HepG2 (cell line): Measurements from ENCODE around the gene MRPS5. TPM values are rescaled to one million over a fixed set of nuclear protein-coding genes. Genes with fewer than 3 reads are reported as not detected.

Experiments
- ATAC-seq: fragments of 200-7000 bp; cut with Tn5 transposase; 3 replicates; pipeline ENCODE4 v1.9.1; 2020; ENCODE audit warnings: mild to moderate bottlenecking, moderate library complexity
- BruUV-seq: library from RNA; stranded (reverse); fragments of 400-500 nt; replicated peaks from 2 replicates; lab custom pipeline; 2021; lab: Mats Ljungman, UMichigan
- CTCF ChIA-PET: fragments of 300-600 bp; formaldehyde crosslinking; extraction: SDS; loops from one replicate; lab custom pipeline; 2021; ENCODE audit warnings: low total read pairs, inconsistent platforms, low intra/inter-chr PET ratio; lab: Yijun Ruan, JAX
- POLR2A ChIA-PET: fragments of 350-600 bp; sonication (Branson Sonifier 250); formaldehyde crosslinking; loops from one replicate; lab custom pipeline; 2020; ENCODE audit warnings: antibody characterized with exemption, inconsistent platforms; lab: Yijun Ruan, JAX
- DNase-seq: peaks from one replicate; pipeline ENCODE4 v3.0.0-alpha.2; 2015; ENCODE audit warnings: low spot score
- FAIRE-seq: peaks from 3 replicates; lab custom pipeline; 2011; peaks lifted over from hg19 to GRCh38; lab: Jason Lieb, UNC
- H2AFZ ChIP-seq: one replicate; pipeline ENCODE4 v1.6.1; 2011; ENCODE audit warnings: low read length, inconsistent platforms
- H3K27ac ChIP-seq: fragments of 300-600 bp; 3 replicates; pipeline ENCODE4 v1.8.0; 2011; ENCODE audit warnings: mixed run types, mild to moderate bottlenecking, mixed read lengths, low read length, inconsistent platforms; ENCODE audit not compliant: insufficient read depth; ENCODE audit errors: extremely low read length
- H3K27me3 ChIP-seq, 2 experiments: fragments of 200-600 bp in 1 of 2; 2 replicates in 1 of 2; 3 replicates in 1 of 2; pipeline versions ENCODE4 v1.6.0 to v1.8.0; 2011; ENCODE audit warnings: low read length in 2 of 2, mild to moderate bottlenecking in 2 of 2, moderate library complexity in 2 of 2, inconsistent platforms in 1 of 2; ENCODE audit not compliant: insufficient read depth in 2 of 2, control insufficient read depth in 1 of 2
- H3K36me3 ChIP-seq, 2 experiments: fragments of 200-600 bp in 1 of 2; replicated peaks in 1 of 2; 2 replicates in 1 of 2; 3 replicates in 1 of 2; pipeline versions ENCODE4 v1.5.1 to v1.8.0; 2011; ENCODE audit warnings: low read length in 2 of 2, inconsistent platforms in 1 of 2; ENCODE audit not compliant: insufficient read depth in 2 of 2, control insufficient read depth in 1 of 2
- H3K4me1 ChIP-seq: 2 replicates; pipeline ENCODE4 v1.5.1; 2012; ENCODE audit warnings: low read length, inconsistent platforms; ENCODE audit not compliant: insufficient read depth
- H3K4me2 ChIP-seq: 2 replicates; pipeline ENCODE4 v1.6.0; 2011; ENCODE audit warnings: low read depth, low read length, inconsistent platforms
- H3K4me3 ChIP-seq, 3 experiments: fragments of 200-600 bp in 1 of 3; sonication (generic), shearing (Covaris generic) in 1 of 3; replicated peaks in 1 of 3; 2 replicates each; pipeline ENCODE4 v1.5.1; 2011 to 2016; ENCODE audit warnings: low read length in 3 of 3, inconsistent platforms in 2 of 3, low read depth in 2 of 3, mild to moderate bottlenecking in 2 of 3, control low read depth in 1 of 3, mixed read lengths in 1 of 3; ENCODE audit not compliant: insufficient read depth in 1 of 3
- H3K79me2 ChIP-seq: one replicate; pipeline ENCODE4 v1.6.1; 2011; ENCODE audit warnings: low read length, inconsistent platforms; ENCODE audit not compliant: insufficient read depth
- H3K9ac ChIP-seq: 2 replicates; pipeline ENCODE4 v1.6.0; 2011; ENCODE audit warnings: mild to moderate bottlenecking, low read depth, low read length, inconsistent platforms; ENCODE audit not compliant: insufficient read depth
- H3K9me3 ChIP-seq: 2 replicates; pipeline ENCODE4 v1.5.1; 2012; ENCODE audit warnings: mild to moderate bottlenecking, low read length
- H4K20me1 ChIP-seq: 2 replicates; pipeline ENCODE4 v1.6.0; 2011; ENCODE audit warnings: inconsistent platforms, mild to moderate bottlenecking, low read length, moderate library complexity; ENCODE audit not compliant: insufficient read depth
- FOSL2 ChIP-seq: sonication (generic); formaldehyde crosslinking; IDR thresholded peaks from 2 replicates; pipeline ENCODE4 v1.4.0; 2020; ENCODE audit warnings: missing genetic modification reagents
- FOXK2 ChIP-seq: fragments of 450-650 bp; IDR thresholded peaks from 2 replicates; pipeline ENCODE4 v1.6.1; 2016
- HMGA1 ChIP-seq: sonication (generic); formaldehyde crosslinking; conservative IDR thresholded peaks from 2 replicates; pipeline ENCODE4 v1.4.0; 2020; ENCODE audit warnings: missing genetic modification reagents
- HNRNPK ChIP-seq: fragments of 200-400 bp; formaldehyde crosslinking; IDR thresholded peaks from 2 replicates; pipeline ENCODE4 v1.6.1; 2018; ENCODE audit warnings: low read length, low read depth, moderate library complexity, mild to moderate bottlenecking; ENCODE audit not compliant: poor library complexity, severe bottlenecking
- NFE2 ChIP-seq: sonication (generic); formaldehyde crosslinking; IDR thresholded peaks from 2 replicates; pipeline ENCODE4 v1.4.0; 2020; ENCODE audit warnings: missing genetic modification reagents
- PAWR ChIP-seq: sonication (generic); formaldehyde crosslinking; IDR thresholded peaks from 2 replicates; pipeline ENCODE4 v1.4.0; 2020; ENCODE audit warnings: missing genetic modification reagents, mild to moderate bottlenecking, borderline replicate concordance
- SALL1 ChIP-seq: sonication (generic); formaldehyde crosslinking; IDR thresholded peaks from 2 replicates; pipeline ENCODE4 v1.8.0; 2022; ENCODE audit warnings: mild to moderate bottlenecking, missing genetic modification reagents
- SKI ChIP-seq: fragments of 450-650 bp; IDR thresholded peaks from one replicate; pipeline ENCODE4 v1.6.1; 2018; ENCODE audit warnings: mild to moderate bottlenecking; ENCODE audit not compliant: partially characterized antibody
- ZNF224 ChIP-seq: sonication (generic); formaldehyde crosslinking; IDR thresholded peaks from 2 replicates; pipeline ENCODE4 v1.5.0; 2020; ENCODE audit warnings: mild to moderate bottlenecking, missing genetic modification reagents
- ZNF296 ChIP-seq: sonication (generic); formaldehyde crosslinking; conservative IDR thresholded peaks from 2 replicates; pipeline ENCODE4 v1.5.0; 2020; ENCODE audit warnings: mild to moderate bottlenecking, missing genetic modification reagents
- WGBS: methylation state at CpG from one replicate; pipeline ENCODE4 v1.1.6; 2017; ENCODE audit warnings: low lambda C conversion rate; 5-methylcytosine and 5-hydroxymethylcytosine counted together
- in situ Hi-C: cut with HindIII; loops from 2 replicates; pipeline ENCODE4 v1.10.0; 2017; ENCODE audit warnings: low pct_unique_long_range_greater_than_20kb; ENCODE audit not compliant: extremely low pct_ligation_motif_present
- intact Hi-C: fragments of 100-400 bp; cut with micrococcal nuclease; formaldehyde crosslinking; loops from one replicate; pipeline ENCODE4 v1.10.0; 2022; ENCODE audit not compliant: unreplicated experiment
- polyA plus RNA-seq, 8 experiments: library from polyadenylated mRNA; depleted of rRNA in 3 of 8; stranded (reverse) in 7 of 8; unstranded in 1 of 8; fragments of >200 nt; fragmentation: Illumina TruSeq in 4 of 8; extraction: Trizol in 4 of 8; gene quantifications; 2 replicates each; pipeline versions ENCODE4 v1.2.1 to v1.2.3, GENCODE V29; 2011 to 2016; ENCODE audit warnings: low read depth in 4 of 8, missing spikeins in 1 of 8, mixed read lengths in 1 of 8; ENCODE audit not compliant: insufficient read depth in 1 of 8
- total RNA-seq, 5 experiments: library from RNA; depleted of rRNA; stranded (reverse); fragments of >200 nt; fragmentation: Illumina TruSeq; extraction: Trizol; gene quantifications; 2 replicates each; pipeline ENCODE4 v1.2.3, GENCODE V29; 2016; ENCODE audit warnings: low read depth in 1 of 5
- TF ChIP-seq, protein P1 (sequence below): sonication (generic); formaldehyde crosslinking; IDR thresholded peaks from 2 replicates; pipeline ENCODE4 v1.4.0; 2020; ENCODE audit warnings: missing genetic modification reagents, borderline replicate concordance
- TF ChIP-seq, protein P2 (sequence below): sonication (generic); formaldehyde crosslinking; IDR thresholded peaks from 2 replicates; pipeline ENCODE4 v1.4.0; 2020; ENCODE audit warnings: missing genetic modification reagents, borderline replicate concordance

Gene MRPS5
- total and polyA plus RNA-seq, 2 of the 13 experiments (the other 11 are each of a cell fraction or from before 2014, with no cell fraction given), result 98.8 to 134 TPM

DNA sequence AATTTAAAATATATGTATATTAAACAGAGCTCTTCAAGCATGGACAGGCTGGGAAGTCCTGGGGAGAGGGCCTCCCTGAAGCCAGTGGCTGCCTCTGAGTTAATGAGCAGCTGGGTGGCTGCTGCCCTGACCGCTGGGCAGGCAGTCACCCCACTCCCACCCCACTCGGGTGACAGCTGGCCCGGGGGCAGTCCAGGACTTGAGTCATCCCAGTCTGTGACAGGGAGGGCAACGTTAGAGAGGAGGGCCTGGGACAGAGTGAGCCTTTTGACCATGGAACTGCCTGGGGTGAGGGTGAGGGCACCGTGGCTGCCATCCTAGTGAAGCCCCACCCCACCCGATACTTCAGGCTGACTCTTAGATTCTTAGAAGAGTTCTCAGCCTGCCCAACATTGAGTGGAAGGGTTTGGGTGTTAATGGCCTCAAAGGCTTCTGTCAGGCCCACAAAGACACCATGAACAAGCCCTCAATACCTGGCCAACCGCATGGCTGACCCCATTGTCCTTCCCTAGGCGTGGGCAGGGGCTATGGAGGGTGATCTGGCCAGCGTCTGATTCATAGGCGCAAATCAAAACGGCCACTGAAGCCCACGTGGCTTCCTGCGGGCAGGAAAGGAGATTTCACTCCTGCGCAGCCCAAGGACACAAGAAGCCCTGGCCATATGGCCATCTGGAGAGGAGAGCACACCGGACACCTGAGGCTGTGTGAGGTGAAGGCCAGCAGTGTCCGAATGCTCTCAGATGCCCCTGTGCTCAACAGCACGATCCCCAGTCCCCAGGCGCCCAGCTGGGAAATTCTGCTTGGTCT lies 47.5 kb downstream of the MRPS5 start:
- no peaks in the 10 kb centered on the region for H3K79me2 ChIP-seq
- ATAC-seq, result no peak
- CTCF ChIA-PET, result no interaction called here
- H3K36me3 ChIP-seq, result no peaks in the 10 kb centered on the region
- H3K4me1 ChIP-seq, result peaks cover 46% of the 10 kb centered on the region
- no peak for DNase-seq
- no TSS peak for BruUV-seq
- 42% methylated on average over 16 of the region's 18 CpGs for whole genome bisulfite sequencing
- no peak for FAIRE-seq
- TF ChIP-seq SALL1 (CRISPR knock-in tag), result 0 out of 2 replicates have a peak, but pooled peaks have one; percentile 2
- no peak for TF ChIP-seq SKI
- TF ChIP-seq, all 625 proteins: peak for 1
- intact Hi-C loops, result no loop called here
- peaks cover 5 to 53% of the 10 kb centered on the region in 2 experiments; a peak in 4 of 5 replicates for H3K27me3 ChIP-seq
- H2AFZ ChIP-seq, result no peak overlapping the region
- no peak overlapping the region for H3K4me2 ChIP-seq
- no peak overlapping the region for H3K9ac ChIP-seq
- no peaks in the 10 kb centered on the region for H4K20me1 ChIP-seq
- no peaks in the 10 kb centered on the region for H3K9me3 ChIP-seq
- no peak overlapping the region for H3K4me3 ChIP-seq
- no peak overlapping the region for H3K27ac ChIP-seq
- POLR2A ChIA-PET, result no interaction called here
- in situ Hi-C loops, result loop anchor here (10.0 kb wide), 1 partner anchor 49 kb away; the partner anchor contains the start of gene MAL

DNA sequence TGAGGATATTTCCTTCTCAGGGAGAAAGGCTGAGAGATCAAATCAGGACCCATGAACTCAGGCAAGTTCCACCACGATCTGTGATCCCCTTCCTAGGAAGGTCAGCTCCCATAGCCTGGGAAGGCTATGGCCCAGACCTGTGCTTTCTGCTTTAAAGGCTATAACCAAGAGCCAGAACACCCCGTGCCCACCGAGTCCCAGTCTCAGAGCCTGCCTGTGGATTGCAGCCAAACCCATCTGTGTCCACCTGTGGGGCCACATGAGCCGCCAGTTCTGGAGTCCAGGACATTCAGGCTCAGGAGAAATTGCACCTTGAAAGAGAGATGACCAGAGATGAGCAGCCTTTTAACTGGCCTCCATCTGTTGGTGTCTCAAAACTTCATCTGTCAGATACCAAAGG lies 49.2 kb downstream of the MRPS5 start:
- no peak overlapping the region for H2AFZ ChIP-seq
- H3K27me3 ChIP-seq, result peaks cover 4 to 40% of the 10 kb centered on the region in 2 experiments; a peak in 4 of 5 replicates
- BruUV-seq, result no TSS peak
- peaks cover 41% of the 10 kb centered on the region for H3K4me1 ChIP-seq
- intact Hi-C loops (no loop called here), in situ Hi-C loops (loop anchor here (10.0 kb wide), 1 partner anchor 48 kb away; the partner anchor contains the start of gene MAL)
- no peak overlapping the region for H3K9ac ChIP-seq
- CTCF ChIA-PET, result no interaction called here
- H3K4me2 ChIP-seq, result no peak overlapping the region
- H3K36me3 ChIP-seq, result no peaks in the 10 kb centered on the region
- POLR2A ChIA-PET, result no interaction called here
- no peak for DNase-seq
- H3K4me3 ChIP-seq, result no peak overlapping the region
- 3% methylated on average over 4 of the region's 4 CpGs for WGBS
- no peaks in the 10 kb centered on the region for H3K9me3 ChIP-seq
- no peaks in the 10 kb centered on the region for H3K79me2 ChIP-seq
- ATAC-seq, result no peak
- no peaks in the 10 kb centered on the region for H4K20me1 ChIP-seq
- no peak overlapping the region for H3K27ac ChIP-seq
- FAIRE-seq, result no peak
- TF ChIP-seq HNRNPK (no peak), ZNF296 (CRISPR knock-in tag) (no peak), FOXK2 (no peak), FOSL2 (CRISPR knock-in tag) (no peak), ZNF224 (CRISPR knock-in tag) (no peak), PAWR (no peak), HMGA1 (CRISPR knock-in tag) (no peak), NFE2 (no peak)
- TF ChIP-seq, protein P1, sequence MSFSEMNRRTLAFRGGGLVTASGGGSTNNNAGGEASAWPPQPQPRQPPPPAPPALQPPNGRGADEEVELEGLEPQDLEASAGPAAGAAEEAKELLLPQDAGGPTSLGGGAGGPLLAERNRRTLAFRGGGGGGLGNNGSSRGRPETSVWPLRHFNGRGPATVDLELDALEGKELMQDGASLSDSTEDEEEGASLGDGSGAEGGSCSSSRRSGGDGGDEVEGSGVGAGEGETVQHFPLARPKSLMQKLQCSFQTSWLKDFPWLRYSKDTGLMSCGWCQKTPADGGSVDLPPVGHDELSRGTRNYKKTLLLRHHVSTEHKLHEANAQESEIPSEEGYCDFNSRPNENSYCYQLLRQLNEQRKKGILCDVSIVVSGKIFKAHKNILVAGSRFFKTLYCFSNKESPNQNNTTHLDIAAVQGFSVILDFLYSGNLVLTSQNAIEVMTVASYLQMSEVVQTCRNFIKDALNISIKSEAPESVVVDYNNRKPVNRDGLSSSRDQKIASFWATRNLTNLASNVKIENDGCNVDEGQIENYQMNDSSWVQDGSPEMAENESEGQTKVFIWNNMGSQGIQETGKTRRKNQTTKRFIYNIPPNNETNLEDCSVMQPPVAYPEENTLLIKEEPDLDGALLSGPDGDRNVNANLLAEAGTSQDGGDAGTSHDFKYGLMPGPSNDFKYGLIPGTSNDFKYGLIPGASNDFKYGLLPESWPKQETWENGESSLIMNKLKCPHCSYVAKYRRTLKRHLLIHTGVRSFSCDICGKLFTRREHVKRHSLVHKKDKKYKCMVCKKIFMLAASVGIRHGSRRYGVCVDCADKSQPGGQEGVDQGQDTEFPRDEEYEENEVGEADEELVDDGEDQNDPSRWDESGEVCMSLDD (CRISPR knock-in tag), result no peak
- TF ChIP-seq, protein P2, sequence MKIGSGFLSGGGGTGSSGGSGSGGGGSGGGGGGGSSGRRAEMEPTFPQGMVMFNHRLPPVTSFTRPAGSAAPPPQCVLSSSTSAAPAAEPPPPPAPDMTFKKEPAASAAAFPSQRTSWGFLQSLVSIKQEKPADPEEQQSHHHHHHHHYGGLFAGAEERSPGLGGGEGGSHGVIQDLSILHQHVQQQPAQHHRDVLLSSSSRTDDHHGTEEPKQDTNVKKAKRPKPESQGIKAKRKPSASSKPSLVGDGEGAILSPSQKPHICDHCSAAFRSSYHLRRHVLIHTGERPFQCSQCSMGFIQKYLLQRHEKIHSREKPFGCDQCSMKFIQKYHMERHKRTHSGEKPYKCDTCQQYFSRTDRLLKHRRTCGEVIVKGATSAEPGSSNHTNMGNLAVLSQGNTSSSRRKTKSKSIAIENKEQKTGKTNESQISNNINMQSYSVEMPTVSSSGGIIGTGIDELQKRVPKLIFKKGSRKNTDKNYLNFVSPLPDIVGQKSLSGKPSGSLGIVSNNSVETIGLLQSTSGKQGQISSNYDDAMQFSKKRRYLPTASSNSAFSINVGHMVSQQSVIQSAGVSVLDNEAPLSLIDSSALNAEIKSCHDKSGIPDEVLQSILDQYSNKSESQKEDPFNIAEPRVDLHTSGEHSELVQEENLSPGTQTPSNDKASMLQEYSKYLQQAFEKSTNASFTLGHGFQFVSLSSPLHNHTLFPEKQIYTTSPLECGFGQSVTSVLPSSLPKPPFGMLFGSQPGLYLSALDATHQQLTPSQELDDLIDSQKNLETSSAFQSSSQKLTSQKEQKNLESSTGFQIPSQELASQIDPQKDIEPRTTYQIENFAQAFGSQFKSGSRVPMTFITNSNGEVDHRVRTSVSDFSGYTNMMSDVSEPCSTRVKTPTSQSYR (CRISPR knock-in tag), result no peak
